ENCODE measurements around the gene STAC3.

DNA sequence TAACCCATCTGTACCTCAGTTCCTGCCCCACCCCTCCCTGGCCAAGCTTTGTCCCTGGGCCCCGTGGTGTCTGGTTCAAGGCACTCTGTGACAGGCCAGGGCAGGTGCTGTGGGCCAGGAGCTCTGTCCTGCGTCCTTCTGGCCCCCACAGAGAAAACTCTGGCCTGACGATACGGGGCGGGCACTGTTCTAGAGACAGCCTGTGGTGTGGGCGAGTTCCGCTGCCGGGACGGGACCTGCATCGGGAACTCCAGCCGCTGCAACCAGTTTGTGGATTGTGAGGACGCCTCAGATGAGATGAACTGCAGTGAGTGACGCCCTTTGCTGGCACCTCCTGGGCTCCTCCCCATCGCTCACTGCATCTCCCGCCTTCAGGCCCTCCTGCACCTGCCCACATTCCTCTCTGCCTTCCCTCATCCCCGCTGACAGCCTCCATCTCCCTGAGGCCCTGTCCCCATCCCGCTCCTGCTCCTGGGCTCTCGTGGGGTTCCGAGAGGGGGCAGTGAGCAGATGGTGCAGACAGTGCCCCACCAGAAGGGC is 57.2 kb downstream of the STAC3 start:
- TF ChIP-seq, protein P1, sequence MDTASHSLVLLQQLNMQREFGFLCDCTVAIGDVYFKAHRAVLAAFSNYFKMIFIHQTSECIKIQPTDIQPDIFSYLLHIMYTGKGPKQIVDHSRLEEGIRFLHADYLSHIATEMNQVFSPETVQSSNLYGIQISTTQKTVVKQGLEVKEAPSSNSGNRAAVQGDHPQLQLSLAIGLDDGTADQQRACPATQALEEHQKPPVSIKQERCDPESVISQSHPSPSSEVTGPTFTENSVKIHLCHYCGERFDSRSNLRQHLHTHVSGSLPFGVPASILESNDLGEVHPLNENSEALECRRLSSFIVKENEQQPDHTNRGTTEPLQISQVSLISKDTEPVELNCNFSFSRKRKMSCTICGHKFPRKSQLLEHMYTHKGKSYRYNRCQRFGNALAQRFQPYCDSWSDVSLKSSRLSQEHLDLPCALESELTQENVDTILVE (CRISPR knock-in tag; IDR thresholded peaks at IDR 0.05), result no peak
- TF ChIP-seq CREB1 (IDR thresholded peaks at IDR 0.05) (no peak), CREB1 (CRISPR knock-in tag; IDR thresholded peaks at IDR 0.05) (no peak), ZNF644 (CRISPR knock-in tag; IDR thresholded peaks at IDR 0.05; ENCODE audit: low read depth) (no peak), SIN3B (IDR thresholded peaks at IDR 0.05; ENCODE audit: low read length) (no peak), POLR2A (IDR thresholded peaks at IDR 0.05; ENCODE audit: insufficient read depth in 1 of 2, low read depth in 2 of 2, low read length in 2 of 2) (no peak), ZNF17 (CRISPR knock-in tag; IDR thresholded peaks at IDR 0.05) (no peak)
- TF ChIP-seq, protein P2, sequence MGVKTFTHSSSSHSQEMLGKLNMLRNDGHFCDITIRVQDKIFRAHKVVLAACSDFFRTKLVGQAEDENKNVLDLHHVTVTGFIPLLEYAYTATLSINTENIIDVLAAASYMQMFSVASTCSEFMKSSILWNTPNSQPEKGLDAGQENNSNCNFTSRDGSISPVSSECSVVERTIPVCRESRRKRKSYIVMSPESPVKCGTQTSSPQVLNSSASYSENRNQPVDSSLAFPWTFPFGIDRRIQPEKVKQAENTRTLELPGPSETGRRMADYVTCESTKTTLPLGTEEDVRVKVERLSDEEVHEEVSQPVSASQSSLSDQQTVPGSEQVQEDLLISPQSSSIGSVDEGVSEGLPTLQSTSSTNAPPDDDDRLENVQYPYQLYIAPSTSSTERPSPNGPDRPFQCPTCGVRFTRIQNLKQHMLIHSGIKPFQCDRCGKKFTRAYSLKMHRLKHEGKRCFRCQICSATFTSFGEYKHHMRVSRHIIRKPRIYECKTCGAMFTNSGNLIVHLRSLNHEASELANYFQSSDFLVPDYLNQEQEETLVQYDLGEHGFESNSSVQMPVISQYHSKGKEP (CRISPR knock-in tag; IDR thresholded peaks at IDR 0.05), result no peak
- TF ChIP-seq, protein P3, sequence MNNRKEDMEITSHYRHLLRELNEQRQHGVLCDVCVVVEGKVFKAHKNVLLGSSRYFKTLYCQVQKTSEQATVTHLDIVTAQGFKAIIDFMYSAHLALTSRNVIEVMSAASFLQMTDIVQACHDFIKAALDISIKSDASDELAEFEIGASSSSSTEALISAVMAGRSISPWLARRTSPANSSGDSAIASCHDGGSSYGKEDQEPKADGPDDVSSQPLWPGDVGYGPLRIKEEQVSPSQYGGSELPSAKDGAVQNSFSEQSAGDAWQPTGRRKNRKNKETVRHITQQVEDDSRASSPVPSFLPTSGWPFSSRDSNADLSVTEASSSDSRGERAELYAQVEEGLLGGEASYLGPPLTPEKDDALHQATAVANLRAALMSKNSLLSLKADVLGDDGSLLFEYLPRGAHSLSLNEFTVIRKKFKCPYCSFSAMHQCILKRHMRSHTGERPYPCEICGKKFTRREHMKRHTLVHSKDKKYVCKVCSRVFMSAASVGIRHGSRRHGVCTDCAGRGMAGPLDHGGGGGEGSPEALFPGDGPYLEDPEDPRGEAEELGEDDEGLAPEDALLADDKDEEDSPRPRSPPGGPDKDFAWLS (CRISPR knock-in tag; IDR thresholded peaks at IDR 0.05; ENCODE audit: borderline replicate concordance), result no peak
- TF ChIP-seq, protein P4, sequence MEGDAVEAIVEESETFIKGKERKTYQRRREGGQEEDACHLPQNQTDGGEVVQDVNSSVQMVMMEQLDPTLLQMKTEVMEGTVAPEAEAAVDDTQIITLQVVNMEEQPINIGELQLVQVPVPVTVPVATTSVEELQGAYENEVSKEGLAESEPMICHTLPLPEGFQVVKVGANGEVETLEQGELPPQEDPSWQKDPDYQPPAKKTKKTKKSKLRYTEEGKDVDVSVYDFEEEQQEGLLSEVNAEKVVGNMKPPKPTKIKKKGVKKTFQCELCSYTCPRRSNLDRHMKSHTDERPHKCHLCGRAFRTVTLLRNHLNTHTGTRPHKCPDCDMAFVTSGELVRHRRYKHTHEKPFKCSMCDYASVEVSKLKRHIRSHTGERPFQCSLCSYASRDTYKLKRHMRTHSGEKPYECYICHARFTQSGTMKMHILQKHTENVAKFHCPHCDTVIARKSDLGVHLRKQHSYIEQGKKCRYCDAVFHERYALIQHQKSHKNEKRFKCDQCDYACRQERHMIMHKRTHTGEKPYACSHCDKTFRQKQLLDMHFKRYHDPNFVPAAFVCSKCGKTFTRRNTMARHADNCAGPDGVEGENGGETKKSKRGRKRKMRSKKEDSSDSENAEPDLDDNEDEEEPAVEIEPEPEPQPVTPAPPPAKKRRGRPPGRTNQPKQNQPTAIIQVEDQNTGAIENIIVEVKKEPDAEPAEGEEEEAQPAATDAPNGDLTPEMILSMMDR (CRISPR knock-in tag; IDR thresholded peaks at IDR 0.05), result no peak
